Limb (tissue), 2 donors: ENCODE measurements around the gene RPH3AL.
"Not testable (repeated sequence)": the region's sequence is repeated elsewhere in the genome, so short reads cannot be mapped to it uniquely, and the experiment has no call there.

Experiments
- DNase-seq, 2 donors: peaks; one replicate each; pipeline ENCODE4 v3.0.0-alpha.2; 2016; ENCODE audit errors: extremely low spot score in 2 of 2

RPH3AL gene

DNA sequence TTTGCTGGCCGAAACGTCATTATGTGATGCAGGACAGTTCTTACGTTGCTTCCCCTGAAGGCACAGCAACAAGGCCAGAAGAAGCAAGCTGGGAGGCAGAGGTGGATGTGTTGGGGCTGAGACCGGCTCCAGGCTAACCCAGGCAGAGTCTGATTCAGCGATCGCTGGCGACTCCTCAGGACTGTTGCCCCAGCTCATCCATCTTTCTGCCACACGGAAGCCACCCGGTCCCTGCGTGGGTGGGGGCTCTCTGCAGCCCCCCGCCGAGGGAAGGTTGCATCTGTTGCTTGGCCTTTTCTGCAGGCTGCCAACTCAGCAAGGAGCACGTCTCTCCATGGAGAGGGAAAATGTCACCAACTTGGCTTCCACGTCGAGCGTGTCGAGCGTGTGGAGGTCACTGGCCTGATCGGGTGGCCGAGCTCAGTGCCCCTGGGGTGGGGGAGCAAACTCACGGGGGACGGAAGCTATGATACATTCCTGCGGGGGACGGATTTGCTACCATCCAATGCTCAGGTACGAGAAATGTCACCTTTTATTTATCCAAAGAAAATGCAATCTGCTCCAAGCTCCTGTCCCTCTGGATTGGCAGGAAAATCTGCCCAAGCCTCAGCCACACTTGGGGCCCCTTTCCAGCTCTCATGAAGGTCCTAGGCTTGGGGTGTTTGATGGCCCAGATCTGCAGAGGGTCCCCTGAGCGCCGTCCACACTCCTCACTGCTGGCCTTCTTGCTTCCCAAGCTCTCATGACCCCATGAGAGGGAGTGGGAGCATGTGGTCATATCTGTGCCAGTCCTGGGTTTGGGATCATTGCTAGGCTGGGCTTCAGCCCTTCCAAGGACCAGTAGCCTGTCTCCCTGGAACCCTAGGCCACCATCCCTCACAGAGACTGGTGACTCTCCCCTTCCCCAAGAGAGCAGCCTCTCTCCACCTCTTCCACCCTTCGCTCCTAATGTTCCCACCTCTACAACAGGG, 69.4 kb downstream of the RPH3AL start:
- DNase-seq, result no peak

GRCh38 chr17:282000-282911, 70.4 kb downstream of the RPH3AL start:
- DNase-seq, result no peak

GRCh38 chr17:281365-281999, 71.1 kb downstream of the RPH3AL start:
- no peak for DNase-seq

GRCh38 chr17:280901-281300, 71.7 kb downstream of the RPH3AL start:
- DNase-seq, result no peak

DNA sequence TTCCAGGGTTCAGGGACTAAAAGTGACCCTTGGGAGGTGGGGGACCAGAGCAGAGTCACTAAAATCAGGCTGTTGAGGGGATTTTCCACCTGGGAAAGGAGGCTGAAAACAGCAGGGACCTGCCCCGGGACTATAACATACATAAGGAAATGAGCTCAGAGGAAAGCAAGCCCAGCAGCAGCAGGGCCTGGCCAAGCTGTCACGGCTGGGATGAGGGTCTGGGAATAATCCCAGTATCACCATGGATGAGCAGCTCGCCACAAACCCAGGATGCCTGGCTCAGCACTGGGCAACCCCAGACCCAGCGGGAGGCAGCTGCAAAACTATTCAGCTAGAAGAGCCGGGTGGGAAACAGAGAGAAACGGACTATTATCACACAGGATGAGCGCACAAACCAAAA, 72.4 kb downstream of the RPH3AL start:
- no peak for DNase-seq

DNA sequence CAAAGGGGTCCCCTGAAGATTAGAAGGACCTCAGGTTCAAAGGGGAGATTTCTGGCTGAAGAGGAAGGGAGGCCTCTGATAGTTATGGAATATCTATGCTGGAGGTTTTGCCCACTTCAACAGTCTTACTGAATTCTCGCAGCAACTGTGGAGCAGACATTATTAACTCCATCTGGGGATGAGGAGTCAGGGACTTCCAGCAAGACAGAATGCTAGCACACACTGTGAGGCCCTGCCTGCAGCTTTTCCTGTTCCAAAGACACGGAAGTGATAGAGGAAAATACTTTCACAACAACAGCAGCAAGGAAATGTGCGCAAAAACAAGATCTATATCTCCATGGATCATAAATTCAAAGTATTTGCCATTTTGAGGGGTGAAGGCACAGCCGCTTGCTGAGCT, 72.8 kb downstream of the RPH3AL start:
- DNase-seq, result no peak

DNA sequence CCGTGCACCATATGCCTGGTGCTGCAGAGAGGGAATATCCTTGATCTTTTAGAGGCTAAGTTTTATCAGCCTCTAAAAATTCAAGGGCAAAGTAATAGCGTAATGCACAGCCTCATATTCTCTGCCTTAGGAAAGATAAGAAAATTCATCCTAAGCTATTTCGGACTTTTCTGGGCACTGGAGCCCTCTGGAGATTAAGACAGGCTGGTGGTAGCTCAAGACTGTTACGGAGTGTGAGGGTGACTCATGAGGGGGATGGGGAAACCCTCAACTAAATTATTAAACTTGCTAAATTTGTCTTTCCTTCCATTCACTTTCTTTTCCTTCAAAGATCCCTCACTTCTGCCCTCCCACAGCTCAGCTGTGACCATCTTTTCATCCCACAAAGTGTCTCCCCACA, 73.3 kb downstream of the RPH3AL start:
- DNase-seq, result no peak

DNA sequence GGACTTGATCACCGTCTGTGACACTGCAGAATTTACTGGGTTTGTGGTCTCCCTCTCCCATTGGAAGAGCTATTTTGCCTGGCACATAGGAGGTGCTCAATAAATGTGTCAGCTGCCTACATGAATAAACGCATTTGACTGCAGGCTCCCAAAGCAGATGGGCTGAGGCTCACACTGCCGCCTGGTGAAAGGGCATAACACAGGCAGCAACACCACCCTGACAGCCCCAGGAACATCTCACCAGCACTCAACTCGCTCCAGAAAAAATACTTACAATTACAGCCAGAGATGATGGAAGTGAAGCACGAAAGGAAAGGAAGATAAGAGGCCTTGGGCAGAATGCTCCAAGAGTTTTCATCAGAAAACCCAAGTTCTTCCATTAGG, 73.9 kb downstream of the RPH3AL start:
- DNase-seq, result no peak

DNA sequence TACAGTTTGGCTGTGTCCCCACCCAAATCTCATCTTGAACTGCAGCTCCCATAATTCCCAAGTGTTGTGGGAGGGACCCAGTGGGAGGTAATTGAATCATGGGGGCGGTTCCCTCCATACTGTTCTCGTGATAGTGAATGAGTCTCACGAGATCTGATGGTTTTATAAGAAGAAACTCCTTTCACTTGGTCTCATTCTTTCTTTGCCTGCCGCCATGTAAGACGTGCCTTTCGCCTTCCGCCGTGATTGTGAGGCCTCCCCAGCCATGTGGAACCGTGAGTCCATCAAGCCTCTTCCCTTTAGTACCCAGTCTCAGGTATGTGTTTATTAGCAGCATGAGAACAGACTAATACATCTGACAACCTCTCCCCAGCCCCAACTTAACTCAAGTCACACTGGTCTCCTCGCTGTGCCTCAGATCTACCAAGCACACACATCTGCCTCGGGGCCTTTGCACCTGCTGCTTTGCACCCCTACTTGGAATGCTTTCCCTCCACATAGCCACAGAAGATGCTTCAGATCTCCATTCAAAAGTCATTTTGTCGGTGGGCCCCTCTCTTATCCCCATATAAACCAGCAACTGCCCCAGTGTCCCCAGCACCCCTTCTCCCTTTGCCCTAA, 74.4 kb downstream of the RPH3AL start:
- no peak for DNase-seq

DNA sequence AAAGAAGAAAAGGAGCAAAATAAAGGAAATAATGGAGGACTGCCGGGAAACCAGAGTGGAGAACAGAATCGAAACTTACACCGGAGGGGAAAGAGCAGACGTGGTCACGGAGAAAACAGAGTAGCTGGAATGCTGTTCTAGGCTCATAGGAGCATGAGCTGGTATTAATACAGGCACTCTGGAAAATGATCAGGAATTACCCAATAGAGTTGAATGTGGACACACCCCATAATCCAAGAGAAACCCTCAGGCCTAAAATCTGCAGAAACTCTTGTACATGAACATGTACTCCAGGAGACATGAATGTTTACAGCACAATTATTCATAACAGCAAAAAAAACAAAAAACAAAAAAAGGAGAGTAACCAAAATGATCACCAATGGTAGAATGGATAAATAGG, 77.7 kb downstream of the RPH3AL start:
- no peak for DNase-seq

DNA sequence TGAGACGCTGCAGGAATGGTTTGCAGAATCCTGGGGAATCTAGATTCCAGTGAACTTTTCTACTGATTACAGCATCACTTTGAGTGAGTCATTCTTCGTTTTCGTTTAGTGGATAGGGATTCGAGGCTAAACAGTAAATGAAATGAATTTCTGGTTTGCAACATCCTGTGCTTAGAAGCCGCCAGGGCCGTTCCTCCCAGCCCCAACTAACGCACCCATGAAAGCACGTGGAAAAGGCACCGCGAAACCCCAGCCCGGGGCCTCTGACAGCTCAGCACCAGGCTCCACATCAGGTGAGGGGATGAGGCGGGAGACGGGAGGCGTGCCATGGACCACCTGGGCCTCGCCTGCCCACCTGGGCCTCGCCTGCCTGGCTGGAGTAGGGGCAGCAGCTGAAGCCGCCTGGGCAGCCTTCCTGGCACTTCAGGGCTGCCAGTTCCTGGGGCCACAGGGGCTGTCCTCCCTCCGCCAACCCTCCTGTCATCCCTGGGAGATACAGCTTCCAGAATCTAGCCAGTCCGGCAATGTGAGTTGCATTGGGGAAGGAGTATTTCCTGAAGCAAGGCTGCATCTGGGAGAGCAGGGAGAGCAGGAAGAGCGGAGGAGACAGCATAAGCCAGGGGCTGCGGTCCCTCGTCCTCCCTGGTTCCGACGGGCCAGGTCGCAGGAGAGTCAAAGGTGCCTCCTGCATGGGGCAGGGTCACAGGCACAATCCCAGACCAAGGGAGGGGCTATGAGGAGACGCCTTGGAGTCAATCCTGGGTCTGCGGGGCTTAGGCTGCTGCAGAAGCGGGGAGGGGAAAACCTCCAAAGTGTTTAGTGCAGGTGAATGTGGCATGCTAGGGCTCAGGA, 78.4 kb downstream of the RPH3AL start:
- DNase-seq, result no peak

- not testable (repeated sequence) for DNase-seq
Observed at GRCh38 chr17:272856-273255, 79.8 kb downstream of the RPH3AL start.

DNA sequence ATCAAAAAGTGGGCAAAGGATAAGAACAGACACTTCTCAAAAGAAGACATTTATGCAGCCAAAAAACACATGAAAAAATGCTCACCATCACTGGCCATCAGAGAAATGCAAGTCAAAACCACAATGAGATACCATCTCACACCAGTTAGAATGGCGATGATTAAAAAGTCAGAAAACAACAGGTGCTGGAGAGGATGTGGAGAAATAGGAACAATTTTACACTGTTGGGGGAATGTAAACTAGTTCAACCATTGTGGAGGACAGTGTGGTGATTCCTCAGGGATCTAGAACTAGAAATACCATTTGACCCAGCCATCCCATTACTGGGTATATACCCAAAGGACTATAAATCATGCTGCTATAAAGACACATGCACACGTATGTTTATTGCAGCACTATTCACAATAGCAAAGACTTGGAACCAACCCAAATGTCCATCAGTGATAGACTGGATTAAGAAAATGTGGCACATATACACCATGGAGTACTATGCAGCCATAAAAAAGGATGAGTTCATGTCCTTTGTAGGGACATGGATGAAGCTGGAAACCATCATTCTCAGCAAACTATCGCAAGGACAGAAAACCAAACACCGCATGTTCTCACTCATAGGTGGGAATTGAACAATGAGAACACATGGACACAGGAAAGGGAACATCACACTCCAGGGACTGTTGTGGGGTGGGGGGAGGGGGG, 80.5 kb downstream of the RPH3AL start:
- DNase-seq, result not testable (repeated sequence)

GRCh38 chr17:269616-270514, 82.7 kb downstream of the RPH3AL start:
- no peak for DNase-seq

DNA sequence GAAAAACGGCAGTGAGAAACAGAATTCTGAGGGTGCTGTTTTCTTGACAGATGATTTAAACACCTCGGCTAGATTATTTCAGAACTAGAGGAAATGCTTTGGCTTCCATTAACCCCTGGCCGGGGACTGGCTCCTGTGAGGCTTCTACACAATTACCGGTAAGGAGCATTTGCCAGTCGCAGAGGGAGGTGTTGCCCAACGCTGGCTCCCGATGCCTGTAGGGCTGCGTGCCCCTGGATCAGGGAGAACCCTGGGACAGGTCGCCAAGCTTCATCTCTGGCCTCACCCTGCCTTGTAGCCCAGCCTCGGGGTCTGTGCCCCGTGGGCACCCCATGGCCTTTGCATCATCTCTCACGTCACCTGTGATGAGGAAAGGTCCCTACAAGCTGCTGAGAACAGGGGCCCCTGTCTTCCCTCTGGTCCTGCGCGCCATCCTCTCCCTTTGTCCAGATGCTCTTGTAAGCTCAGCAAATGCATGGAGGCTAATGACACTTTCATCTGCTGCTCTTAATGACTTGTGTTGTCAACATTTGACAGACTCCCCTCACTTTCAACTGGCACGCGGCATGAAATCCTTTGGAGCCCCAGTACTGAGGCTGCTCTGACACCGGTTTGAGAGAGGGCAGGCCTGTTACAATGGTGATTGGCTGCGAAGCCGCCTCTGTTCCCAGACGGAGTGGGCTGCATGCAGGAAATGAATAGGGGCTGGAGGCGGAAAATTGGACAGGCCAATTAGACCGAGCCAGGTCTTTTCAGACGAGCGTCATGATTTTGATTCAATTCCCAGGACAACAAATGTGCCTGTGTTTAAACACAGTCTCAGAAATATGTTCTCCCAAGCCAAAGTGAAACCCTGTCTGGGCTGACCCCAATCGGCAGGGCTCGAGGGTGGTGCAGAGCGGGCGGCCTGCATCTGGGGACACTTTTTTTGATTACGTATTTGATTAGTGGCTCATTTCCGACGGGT, 85.6 kb downstream of the RPH3AL start:
- peak; percentile 40 to 55 for DNase-seq

DNA sequence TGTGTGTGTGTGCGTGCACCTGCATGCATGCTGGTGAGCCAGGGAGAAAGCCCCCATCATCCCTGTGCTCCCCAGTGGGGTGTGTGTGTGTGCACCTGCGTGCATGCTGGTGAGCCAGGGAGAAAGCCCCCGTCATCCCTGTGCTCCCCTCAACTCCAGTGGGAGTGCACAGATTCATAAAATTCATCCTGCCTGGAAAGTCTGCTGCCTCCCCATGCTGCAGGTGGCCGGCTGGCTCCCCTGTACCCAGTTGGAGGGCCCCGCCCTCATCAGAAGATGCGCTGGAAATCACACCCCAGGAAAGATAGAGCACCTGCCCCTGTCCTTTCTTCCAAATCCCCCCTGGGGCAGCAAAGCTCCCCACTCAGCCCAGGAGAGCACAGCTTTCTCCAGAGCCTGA, 86.4 kb downstream of the RPH3AL start:
- DNase-seq, result no peak

DNA sequence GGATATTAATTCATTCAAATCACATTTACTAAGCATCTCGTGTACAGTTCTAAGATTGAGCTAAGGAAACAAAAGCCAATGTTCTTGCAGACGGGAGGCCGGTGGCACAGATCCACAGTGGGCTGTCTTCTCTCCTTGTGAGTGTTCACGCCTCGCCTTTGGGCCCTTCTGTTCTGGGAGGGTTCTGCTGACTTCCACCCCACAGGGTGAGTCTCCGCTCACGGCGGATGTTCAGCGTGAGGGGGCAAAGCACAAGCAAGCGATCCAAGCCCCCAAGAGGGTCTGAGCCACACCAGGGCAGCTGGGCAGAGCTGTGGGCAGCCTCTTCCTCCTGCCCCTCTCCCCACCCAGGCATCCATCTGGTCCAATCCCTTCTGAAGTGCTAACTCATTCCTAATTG, 86.9 kb downstream of the RPH3AL start:
- DNase-seq, result no peak

DNA sequence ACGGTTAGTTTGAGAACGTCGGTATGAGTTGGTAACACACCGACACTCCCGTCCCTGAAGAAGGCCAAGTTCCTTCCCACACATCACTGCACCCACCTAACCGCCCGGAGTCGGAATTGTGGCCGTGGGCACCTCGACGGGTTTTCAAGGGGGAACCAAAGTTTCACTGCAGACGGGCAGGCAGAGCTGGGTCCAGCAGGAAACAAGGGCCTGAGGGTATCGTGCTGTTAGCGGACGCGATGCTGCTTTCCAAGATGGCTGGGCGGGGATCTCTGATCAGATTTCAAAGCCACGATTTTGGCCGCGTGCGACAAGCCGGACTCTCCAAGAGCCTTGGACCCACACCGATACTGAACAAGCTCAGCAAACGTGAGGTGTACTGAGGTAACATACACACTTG, 88.8 kb downstream of the RPH3AL start:
- DNase-seq, result no peak
